DOHH2 (cell line): ENCODE data around the gene ELOA.

Experiments used
- H3F3A ChIP-seq: fragments of 200-600 bp; sonication (generic), shearing (Covaris generic); 2 replicates; pipeline ENCODE4 v1.6.0; 2016; ENCODE audit warnings: antibody characterized with exemption, mild to moderate bottlenecking; ENCODE audit not compliant: control insufficient read depth, insufficient read depth
- H3K27ac ChIP-seq: fragments of 200-600 bp; sonication (generic); 2 replicates; pipeline ENCODE4 v1.5.1; 2014; ENCODE audit warnings: low read depth, mild to moderate bottlenecking, low read length, moderate library complexity
- H3K27me3 ChIP-seq: fragments of 200-600 bp; sonication (generic); 2 replicates; pipeline ENCODE4 v1.6.1; 2014; ENCODE audit warnings: mild to moderate bottlenecking, low read length, mixed read lengths; ENCODE audit not compliant: control insufficient read depth
- H3K36me3 ChIP-seq: fragments of 200-600 bp; sonication (generic); 2 replicates; pipeline ENCODE4 v1.6.1; 2014; ENCODE audit warnings: mild to moderate bottlenecking, low read length, moderate library complexity, mixed read lengths; ENCODE audit not compliant: control insufficient read depth
- H3K4me1 ChIP-seq: fragments of 200-600 bp; sonication (generic); 2 replicates; pipeline ENCODE4 v1.6.1; 2014; ENCODE audit warnings: mild to moderate bottlenecking, low read length, mixed read lengths; ENCODE audit not compliant: control insufficient read depth
- H3K4me2 ChIP-seq: fragments of 200-600 bp; sonication (generic); 2 replicates; pipeline ENCODE4 v1.6.0; 2014; ENCODE audit warnings: mild to moderate bottlenecking, low read length, moderate library complexity
- H3K4me3 ChIP-seq: fragments of 200-600 bp; sonication (generic); 2 replicates; pipeline ENCODE4 v1.5.1; 2014; ENCODE audit warnings: mild to moderate bottlenecking, low read length, mixed read lengths
- H3K79me2 ChIP-seq: fragments of 200-600 bp; sonication (generic); 2 replicates; pipeline ENCODE4 v1.6.1; 2014; ENCODE audit warnings: mild to moderate bottlenecking, low read length, mixed read lengths; ENCODE audit not compliant: control insufficient read depth
- H3K9me2 ChIP-seq: fragments of 200-600 bp; sonication (generic); replicated peaks from 2 replicates; pipeline ENCODE4 v1.6.1; 2014; ENCODE audit warnings: mild to moderate bottlenecking, low read length, mixed read lengths; ENCODE audit not compliant: control insufficient read depth
- H3K9me3 ChIP-seq: fragments of 200-600 bp; sonication (generic); 2 replicates; pipeline ENCODE4 v1.6.1; 2014; ENCODE audit warnings: antibody characterized with exemption, low read length, mixed read lengths; ENCODE audit not compliant: control insufficient read depth, insufficient read depth
- H4K20me1 ChIP-seq: fragments of 200-600 bp; sonication (generic); 2 replicates; pipeline ENCODE4 v1.6.0; 2014; ENCODE audit warnings: low read depth, mild to moderate bottlenecking, antibody characterized with exemption, low read length, moderate library complexity; ENCODE audit not compliant: control insufficient read depth, insufficient read depth
- EZH2phosphoT487 ChIP-seq: fragments of 200-600 bp; sonication (generic); IDR thresholded peaks from 2 replicates; pipeline ENCODE4 v1.6.1; 2017; ENCODE audit warnings: borderline replicate concordance, mild to moderate bottlenecking, antibody characterized with exemption, low read length, moderate library complexity, mixed read lengths
- TF ChIP-seq, protein P1 (sequence below): fragments of 200-600 bp; sonication (generic); IDR thresholded peaks from one replicate; pipeline ENCODE4 v1.5.1; 2014; ENCODE audit warnings: antibody characterized with exemption, mild to moderate bottlenecking, low read depth, low read length; ENCODE audit not compliant: poor library complexity, severe bottlenecking

The ELOA gene

DNA sequence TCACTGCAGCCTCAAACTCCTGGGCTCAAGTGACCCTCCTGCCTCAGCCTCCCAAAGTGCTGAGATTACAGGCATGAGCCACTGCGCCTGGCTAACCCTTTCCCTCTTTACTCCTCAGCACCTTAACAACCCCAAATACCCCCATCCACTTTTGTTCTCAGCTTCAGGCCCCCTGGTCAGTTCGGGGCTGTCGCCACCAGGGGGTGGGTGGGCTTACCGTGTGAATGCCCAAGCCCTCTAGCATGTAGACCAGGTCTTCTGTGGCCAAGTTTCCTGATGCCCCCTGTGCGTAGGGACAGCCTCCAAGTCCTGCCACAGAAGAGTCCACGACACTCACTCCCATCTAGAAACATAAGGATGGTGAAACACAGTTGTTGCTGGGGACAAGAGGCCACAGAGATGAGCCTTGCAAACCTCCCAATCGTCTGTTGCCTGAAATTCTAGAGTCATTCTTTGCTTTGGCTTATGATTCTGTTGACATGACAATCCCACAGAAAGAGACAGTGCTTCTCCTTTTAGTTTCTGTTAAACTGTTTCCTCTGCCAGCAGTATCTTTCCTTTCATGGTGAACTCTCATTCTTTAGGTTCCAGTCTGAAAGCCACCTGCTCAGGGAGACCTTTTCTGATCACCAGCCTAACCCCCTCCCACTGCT lies 61.0 kb downstream of the ELOA start:
- no peaks in the 10 kb centered on the region for H4K20me1 ChIP-seq
- no peaks in the 10 kb centered on the region for H3F3A ChIP-seq
- H3K79me2 ChIP-seq: peaks cover 9% of the 10 kb centered on the region
- no peak overlapping the region for H3K4me2 ChIP-seq
- H3K4me1 ChIP-seq: peaks cover 18% of the 10 kb centered on the region
- no peak overlapping the region for H3K27ac ChIP-seq
- no peak overlapping the region for H3K4me3 ChIP-seq
- TF ChIP-seq, protein P1, sequence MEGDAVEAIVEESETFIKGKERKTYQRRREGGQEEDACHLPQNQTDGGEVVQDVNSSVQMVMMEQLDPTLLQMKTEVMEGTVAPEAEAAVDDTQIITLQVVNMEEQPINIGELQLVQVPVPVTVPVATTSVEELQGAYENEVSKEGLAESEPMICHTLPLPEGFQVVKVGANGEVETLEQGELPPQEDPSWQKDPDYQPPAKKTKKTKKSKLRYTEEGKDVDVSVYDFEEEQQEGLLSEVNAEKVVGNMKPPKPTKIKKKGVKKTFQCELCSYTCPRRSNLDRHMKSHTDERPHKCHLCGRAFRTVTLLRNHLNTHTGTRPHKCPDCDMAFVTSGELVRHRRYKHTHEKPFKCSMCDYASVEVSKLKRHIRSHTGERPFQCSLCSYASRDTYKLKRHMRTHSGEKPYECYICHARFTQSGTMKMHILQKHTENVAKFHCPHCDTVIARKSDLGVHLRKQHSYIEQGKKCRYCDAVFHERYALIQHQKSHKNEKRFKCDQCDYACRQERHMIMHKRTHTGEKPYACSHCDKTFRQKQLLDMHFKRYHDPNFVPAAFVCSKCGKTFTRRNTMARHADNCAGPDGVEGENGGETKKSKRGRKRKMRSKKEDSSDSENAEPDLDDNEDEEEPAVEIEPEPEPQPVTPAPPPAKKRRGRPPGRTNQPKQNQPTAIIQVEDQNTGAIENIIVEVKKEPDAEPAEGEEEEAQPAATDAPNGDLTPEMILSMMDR: peak; percentile 54
- no peak for TF ChIP-seq EZH2phosphoT487
- no peaks in the 10 kb centered on the region for H3K9me3 ChIP-seq
- no peaks in the 10 kb centered on the region for H3K36me3 ChIP-seq
- no peaks in the 10 kb centered on the region for H3K9me2 ChIP-seq
- H3K27me3 ChIP-seq: no peaks in the 10 kb centered on the region

DNA sequence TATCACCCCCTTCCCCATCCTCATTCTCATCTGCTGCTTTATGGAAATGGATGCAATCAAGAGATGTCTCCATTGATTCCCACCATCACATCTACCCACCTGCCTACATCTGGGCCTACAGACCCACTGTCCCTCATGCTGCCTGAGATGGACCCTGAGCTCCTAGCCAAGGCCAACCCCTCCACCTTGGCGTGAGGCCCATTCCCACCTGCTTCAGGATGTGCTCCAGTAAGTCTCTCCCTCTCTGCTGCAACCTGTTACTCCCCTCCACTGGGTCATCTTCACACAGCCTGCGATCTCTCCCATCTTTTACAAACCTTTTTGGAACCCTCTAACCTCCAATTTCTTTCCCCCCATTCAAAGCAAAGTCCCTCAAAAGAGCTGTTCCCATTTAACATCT lies 61.8 kb downstream of the ELOA start:
- no peak overlapping the region for H3K4me3 ChIP-seq
- H3K27me3 ChIP-seq: no peaks in the 10 kb centered on the region
- peaks cover 4% of the 10 kb centered on the region for H3K79me2 ChIP-seq
- no peaks in the 10 kb centered on the region for H3K36me3 ChIP-seq
- H3K4me2 ChIP-seq: no peak overlapping the region
- H3K9me2 ChIP-seq: no peaks in the 10 kb centered on the region
- no peaks in the 10 kb centered on the region for H3F3A ChIP-seq
- no peak overlapping the region for H3K27ac ChIP-seq
- peaks cover 18% of the 10 kb centered on the region for H3K4me1 ChIP-seq
- H3K9me3 ChIP-seq: no peaks in the 10 kb centered on the region
- no peaks in the 10 kb centered on the region for H4K20me1 ChIP-seq
- no peak for TF ChIP-seq EZH2phosphoT487
- TF ChIP-seq, protein P1: no peak

DNA sequence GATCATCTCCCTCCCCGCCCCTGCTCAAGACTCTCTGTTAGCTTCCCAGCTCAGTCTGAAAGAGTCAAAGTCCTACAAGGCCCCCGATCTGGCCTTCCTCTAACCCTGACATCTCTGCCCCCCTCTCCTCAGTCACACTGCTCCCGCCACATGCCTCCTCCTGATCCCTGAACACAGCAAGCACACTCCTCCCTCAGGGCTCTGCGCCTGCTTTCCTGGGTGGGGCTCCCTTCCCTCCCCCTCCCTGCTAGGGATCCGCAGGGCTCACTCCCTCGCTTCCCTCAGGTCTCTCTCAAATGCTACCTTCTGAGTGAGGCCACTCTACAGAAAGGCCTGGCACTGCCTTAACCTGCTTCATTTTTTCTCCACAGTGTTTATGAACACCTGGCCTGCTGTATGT lies 63.0 kb downstream of the ELOA start:
- no peaks in the 10 kb centered on the region for H3K79me2 ChIP-seq

More for the DNA sequence above, 63.0 kb downstream of the ELOA start:
- peaks cover 28% of the 10 kb centered on the region for H3K4me1 ChIP-seq
- no peak overlapping the region for H3K4me3 ChIP-seq
- H3K9me2 ChIP-seq: no peaks in the 10 kb centered on the region
- H3K27ac ChIP-seq: no peak overlapping the region
- H3F3A ChIP-seq: no peaks in the 10 kb centered on the region
- TF ChIP-seq, protein P1: no peak
- no peak for TF ChIP-seq EZH2phosphoT487
- no peaks in the 10 kb centered on the region for H3K36me3 ChIP-seq
- H4K20me1 ChIP-seq: no peaks in the 10 kb centered on the region
- no peaks in the 10 kb centered on the region for H3K9me3 ChIP-seq
- H3K4me2 ChIP-seq: no peak overlapping the region
- no peaks in the 10 kb centered on the region for H3K27me3 ChIP-seq
